Mononuclear cell (primary cell): ENCODE measurements around the gene PARD6B. TPM values are rescaled to one million over a fixed set of nuclear protein-coding genes. Genes with fewer than 3 reads are reported as not detected.

ENCODE experiments used
- H3K27me3 ChIP-seq: 2 replicates; pipeline ENCODE4 v1.6.0; 2011; ENCODE audit warnings: low read length, control low read depth; ENCODE audit not compliant: insufficient read depth
- H3K4me1 ChIP-seq: 2 replicates; pipeline ENCODE4 v1.5.1; 2011; ENCODE audit warnings: mild to moderate bottlenecking, low read length, control low read depth; ENCODE audit not compliant: insufficient read depth
- H3K4me3 ChIP-seq: 2 replicates; pipeline ENCODE4 v1.5.1; 2011; ENCODE audit warnings: mild to moderate bottlenecking, low read length, moderate library complexity
- H3K9me3 ChIP-seq: 2 replicates; pipeline ENCODE4 v1.5.1; 2011; ENCODE audit warnings: low read depth, mild to moderate bottlenecking, control low read depth, low read length
- total RNA-seq: library from RNA; depleted of rRNA; stranded (reverse); fragments of >200 nt; gene quantifications from one replicate; pipeline ENCODE4 v1.2.3, GENCODE V29; 2012

PARD6B gene, protein sequence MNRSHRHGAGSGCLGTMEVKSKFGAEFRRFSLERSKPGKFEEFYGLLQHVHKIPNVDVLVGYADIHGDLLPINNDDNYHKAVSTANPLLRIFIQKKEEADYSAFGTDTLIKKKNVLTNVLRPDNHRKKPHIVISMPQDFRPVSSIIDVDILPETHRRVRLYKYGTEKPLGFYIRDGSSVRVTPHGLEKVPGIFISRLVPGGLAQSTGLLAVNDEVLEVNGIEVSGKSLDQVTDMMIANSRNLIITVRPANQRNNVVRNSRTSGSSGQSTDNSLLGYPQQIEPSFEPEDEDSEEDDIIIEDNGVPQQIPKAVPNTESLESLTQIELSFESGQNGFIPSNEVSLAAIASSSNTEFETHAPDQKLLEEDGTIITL
- total RNA-seq = 4.3 TPM

DNA sequence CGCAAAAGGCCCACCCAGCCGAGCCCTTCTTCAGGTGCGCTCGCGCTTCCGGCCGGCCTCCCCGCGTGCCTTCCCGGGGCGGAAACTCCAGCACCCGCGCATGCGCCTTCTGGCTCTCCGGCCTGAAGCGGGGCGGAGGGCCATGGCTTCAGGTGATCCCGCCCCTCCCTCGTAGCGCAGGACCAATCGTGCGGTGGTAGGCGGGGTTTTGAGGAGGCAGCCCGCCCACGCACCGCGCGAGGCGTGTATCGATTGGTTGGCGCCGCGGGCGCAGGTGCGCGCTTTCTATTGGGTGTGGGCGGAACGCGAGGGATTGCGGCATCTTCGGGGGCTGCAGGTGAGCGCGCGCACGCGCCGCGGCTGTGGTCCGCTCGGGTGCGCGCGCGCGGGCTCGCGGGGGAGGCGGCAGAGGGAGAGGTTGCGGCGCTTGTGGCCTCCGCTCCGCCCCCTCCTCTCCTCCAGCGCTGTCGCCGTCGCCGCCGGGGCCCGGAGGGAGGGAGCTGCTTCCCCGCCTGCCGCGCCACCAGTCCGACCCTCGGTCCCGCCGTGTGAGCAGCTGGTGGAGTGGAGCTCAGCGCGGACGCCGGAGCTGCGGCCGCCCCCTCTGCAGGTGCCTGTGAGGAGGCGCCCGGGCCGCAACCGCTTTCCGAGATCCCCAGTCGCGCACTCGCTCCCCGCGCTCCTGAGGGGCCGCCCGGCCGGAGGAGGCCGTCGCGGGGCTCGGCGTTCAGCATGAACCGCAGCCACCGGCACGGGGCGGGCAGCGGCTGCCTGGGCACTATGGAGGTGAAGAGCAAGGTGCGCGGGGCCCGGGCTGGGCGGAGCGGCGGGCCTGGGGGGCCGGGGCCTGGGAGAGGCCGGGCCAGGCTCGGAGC is at the start of gene PARD6B:
Gene PARD6B (plus strand): TSS at position 526 of the 875 bp plus-strand sequence. CDS start 207 bp downstream, at position 733.
- H3K4me3 ChIP-seq = peak within 1 kb of the TSS; percentile 68

DNA sequence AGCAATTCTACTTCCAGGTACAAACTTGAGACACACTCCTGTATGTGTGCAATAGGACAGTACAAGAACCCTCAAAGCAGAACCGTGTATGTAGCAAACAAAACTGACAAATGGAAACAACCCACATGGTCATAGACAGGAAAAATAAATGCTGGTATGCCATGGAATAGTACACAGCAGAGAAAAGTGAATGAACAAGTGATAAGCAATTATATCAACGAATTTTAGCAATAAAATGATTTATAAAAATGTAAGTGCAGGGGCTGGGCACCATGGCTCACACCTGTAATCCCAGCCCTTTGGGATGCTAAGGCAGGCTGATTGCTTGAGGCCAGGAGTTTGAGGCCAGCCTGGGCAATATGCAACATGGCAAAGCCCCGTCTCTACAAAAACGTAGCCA is 49.3 kb upstream of the PARD6B start:
- Histone ChIP-seq H3K4me3 (no peak overlapping the region), H3K4me1 (no peaks in the 10 kb centered on the region), H3K9me3 (no peaks in the 10 kb centered on the region), H3K27me3 (no peaks in the 10 kb centered on the region)

More for the DNA sequence above, at the start of gene PARD6B:
- Histone ChIP-seq H3K4me1 (peaks cover 15% of the 10 kb centered on the region), H3K27me3 (no peaks in the 10 kb centered on the region), H3K9me3 (no peaks in the 10 kb centered on the region)

DNA sequence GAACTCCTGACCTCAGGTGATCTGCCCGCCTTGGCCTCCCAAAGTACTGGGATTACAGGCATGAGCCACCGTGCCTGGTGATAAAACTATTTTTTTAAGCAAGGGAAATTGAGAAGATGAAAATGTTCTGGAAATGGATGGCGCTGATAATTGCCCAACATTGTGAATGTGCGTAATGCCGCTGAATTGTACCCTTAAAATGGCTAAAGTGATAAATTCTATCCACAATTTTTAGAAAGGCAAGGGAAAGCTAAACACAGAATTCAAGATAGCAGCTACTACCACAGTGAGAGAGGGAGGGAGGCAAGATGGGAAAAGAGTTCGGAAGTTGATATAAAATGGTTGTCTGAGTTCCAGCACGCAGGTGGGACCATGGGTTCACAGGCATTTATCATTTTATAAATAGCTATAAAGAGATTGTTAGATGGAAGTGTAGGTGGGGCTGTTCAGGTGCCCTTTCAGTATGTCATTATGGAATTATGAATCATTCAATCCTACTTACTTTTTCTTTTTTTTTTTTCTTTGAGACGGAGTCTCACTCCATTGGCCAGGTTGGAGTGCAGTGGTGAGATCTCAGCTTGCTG is 48.3 kb upstream of the PARD6B start:
- no peaks in the 10 kb centered on the region for H3K27me3 ChIP-seq
- no peaks in the 10 kb centered on the region for H3K4me1 ChIP-seq
- H3K9me3 ChIP-seq = no peaks in the 10 kb centered on the region
- no peak overlapping the region for H3K4me3 ChIP-seq

DNA sequence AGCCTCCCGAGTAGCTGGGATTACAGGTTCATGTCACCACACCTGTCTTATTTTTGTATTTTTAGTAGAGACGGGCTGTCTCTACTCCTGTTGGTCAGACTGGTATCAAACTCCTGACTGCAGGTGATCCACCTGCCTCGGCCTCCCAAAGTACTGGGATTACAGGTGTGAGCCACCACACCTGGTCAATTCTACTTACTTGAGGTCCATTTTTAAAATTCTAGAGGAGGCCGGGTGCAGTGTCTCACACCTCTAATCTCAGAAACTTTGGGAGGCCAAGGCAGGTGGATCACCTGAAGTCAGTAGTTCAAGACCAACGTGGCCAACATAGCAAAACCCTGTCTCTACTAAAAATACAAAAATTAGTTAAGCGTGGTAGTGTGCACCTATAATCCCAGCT is 47.8 kb upstream of the PARD6B start:
- Histone ChIP-seq H3K9me3 (no peaks in the 10 kb centered on the region), H3K27me3 (no peaks in the 10 kb centered on the region), H3K4me1 (no peaks in the 10 kb centered on the region), H3K4me3 (no peak overlapping the region)

DNA sequence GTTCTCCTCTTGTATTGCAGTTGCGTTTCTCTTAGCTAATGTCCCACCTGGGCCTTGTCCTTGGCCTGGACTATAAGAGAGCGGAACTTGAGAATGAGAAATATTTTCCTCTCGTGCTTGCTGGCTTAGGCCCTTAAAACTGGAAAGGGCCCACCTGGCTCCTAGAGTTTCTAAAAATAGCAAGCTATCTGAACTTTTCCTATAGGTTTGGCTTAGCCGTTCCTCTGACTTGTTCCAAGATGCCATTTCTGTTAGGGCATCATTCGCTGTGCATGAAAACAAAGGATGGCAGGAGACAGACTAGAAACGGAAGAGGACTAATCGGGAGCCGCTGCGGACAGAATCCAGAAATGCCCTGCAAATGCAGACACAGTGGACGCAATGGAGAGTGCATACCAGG is 44.6 kb upstream of the PARD6B start:
- no peak overlapping the region for H3K4me3 ChIP-seq
- H3K27me3 ChIP-seq = peaks cover 19% of the 10 kb centered on the region
- no peaks in the 10 kb centered on the region for H3K9me3 ChIP-seq
- H3K4me1 ChIP-seq = no peaks in the 10 kb centered on the region

DNA sequence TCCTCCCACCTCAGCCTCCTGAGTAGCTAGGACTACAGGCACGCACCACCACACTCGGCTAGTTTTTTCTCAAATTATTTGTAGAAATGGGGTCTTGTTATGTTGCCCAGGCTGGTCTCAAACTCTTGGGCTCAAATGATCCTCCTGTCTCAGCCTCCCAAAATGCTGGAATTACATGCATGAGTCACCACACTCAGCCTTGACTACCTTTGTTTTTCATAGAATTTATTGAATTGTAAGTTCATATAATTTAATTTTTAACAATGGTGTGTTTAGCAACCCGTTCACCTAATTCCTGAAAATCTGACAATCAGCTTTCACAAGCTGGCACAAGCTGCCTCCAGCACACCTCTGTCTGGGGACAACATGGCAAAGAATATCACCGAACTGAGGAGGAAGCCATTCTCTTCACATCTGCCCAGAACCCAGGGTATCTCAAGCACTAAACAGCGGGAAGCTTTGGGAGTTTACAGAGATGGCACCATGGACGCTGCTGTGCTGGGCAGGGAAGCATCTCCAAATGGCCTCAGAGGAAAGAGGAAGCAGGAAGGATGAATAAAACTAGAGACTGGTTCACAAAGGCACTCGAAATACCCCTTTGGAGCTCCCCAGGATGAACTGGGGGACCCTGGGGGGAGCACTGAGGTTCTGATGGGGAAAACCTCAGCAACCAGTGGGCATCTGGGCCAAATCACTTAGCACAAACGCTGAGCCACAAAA is 43.0 kb upstream of the PARD6B start:
- Histone ChIP-seq H3K27me3 (peaks cover 31% of the 10 kb centered on the region), H3K4me1 (no peaks in the 10 kb centered on the region), H3K9me3 (no peaks in the 10 kb centered on the region), H3K4me3 (no peak overlapping the region)

DNA sequence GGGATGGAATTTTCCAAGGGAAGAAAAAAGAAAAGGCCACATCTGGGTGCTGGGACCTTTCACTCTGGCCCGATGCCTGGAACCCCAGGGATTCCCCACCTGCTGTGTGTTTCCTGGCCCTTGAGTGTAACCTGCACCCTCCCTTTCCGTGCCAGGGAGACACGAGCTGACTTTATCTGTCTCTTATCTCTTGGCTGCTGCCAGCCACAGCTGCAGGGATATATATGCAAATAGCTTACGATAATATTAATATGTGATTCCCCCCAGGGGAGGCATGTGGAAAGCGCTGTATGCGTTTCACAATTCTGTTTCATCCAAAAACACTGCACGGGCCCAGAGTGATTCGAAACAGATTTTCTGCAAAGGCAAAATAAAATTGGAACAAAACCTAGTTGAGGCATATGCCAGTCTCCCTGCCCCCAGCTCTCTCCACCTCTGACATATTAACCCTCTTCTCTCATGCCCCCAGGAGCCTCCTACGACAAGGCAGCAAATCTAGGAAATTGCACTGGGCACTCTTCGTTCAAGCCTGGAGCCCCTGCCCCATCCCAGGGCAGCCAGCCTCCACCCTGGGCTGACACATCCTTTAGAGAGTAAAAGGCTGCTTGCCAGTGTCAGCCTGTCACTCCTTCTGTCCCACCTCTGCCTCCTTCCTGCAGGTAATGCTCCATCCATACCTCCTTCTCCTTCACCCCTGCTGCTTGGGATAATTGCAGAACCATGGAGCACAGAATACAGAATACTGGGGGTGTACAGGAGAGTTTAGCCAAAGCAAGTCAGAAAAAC is 41.3 kb upstream of the PARD6B start:
- Histone ChIP-seq H3K4me3 (no peak overlapping the region), H3K9me3 (no peaks in the 10 kb centered on the region), H3K27me3 (peaks cover 31% of the 10 kb centered on the region), H3K4me1 (no peaks in the 10 kb centered on the region)

DNA sequence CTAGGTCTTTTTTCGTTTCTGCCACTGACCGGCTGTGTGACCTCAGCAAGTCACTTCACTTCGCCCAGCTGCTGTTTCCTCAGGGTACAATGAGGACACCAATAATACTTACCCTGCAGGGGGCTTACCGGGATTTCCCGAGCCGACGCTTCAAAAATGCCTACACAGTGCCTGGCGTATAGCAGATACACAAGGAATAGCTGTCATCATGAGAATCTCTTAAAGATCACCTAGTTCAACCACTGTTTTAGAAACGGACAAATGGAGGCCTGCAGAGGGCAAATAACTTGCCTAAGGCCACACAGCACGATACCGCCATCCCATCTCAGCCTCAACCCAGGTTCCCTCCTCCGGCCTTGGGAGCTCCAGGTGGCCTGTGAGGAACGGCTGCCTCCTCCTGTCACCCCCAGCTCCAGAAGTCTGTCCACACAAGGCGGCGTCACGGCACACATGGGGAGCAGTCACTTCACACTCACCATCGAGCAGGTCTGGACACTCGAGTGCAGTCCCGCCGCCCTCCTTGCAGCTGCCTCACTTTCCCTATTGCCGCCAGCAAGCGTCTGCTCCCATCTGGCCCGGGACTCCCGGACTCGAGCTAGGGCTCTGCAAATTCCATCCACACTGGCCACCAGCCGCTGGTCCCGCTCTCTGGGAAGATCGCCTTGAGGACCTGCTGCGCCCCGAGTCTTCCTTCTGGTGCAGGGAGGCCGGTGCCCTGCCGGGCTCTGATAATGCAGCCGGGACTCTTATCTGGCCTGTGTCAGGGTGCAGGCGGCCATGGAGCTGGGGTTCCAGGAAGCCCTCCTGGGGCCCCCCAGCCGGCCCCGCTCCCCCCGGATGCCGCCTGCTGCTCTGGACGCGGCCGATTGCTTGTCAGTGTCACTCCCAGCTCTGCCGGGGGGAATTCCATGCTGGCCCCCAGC is 40.5 kb upstream of the PARD6B start, which contains the start of gene RIPOR3:
Gene RIPOR3 (minus strand): TSS at position 893 of the 923 bp plus-strand sequence. CDS start 414 bp downstream, at position 479.
- Histone ChIP-seq H3K27me3 (peaks cover 31% of the 10 kb centered on the region), H3K4me1 (no peaks in the 10 kb centered on the region), H3K9me3 (no peaks in the 10 kb centered on the region), H3K4me3 (no peak within 1 kb of the TSS)

DNA sequence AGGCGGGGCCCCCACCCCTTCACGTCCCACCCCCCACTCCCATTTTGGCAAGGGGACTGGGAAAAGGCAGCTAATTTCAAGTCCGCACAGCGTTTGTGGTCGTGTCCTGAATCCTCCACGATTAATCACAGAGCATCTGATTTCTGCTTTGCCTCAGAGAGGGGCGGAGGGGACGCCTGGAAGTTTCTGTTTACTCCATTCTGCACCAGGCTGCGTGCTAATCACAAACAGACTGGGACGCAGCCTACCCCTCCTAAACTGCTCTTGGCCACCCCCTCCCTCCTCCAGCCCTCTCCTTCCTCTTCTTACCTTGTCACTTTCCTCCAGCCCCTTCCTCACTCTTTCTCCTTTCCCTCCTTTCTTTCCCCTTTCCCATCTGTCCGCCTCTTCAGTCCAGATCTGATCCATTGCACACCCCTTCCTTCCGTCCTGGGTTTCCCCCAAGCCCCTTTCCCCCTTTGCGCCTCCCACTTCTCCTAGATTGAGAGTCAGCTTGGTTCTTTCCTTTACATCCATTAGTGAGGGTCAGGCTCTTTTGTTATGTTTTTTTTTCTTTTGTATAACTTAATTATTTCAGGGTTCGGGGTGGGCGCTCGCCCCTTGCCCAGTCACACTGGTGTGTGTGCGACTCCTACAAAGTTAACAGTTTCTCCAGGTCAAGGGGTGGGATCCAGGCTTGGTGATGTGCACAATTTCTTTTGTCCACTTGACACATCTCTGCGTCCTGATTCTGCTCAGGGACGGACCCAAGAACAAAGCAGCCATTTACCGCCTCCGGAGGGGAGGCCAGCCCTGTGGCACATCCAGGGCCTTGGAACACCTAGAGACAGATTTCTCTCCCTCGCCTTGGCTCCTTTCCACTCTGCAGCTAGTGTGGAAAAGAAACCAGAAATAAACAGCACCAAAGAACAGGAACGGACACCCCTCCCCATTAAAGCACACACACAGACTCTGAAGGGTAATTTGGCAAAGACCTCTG is 39.5 kb upstream of the PARD6B start:
- no peak overlapping the region for H3K4me3 ChIP-seq
- peaks cover 31% of the 10 kb centered on the region for H3K27me3 ChIP-seq
- H3K4me1 ChIP-seq = no peaks in the 10 kb centered on the region
- H3K9me3 ChIP-seq = no peaks in the 10 kb centered on the region

DNA sequence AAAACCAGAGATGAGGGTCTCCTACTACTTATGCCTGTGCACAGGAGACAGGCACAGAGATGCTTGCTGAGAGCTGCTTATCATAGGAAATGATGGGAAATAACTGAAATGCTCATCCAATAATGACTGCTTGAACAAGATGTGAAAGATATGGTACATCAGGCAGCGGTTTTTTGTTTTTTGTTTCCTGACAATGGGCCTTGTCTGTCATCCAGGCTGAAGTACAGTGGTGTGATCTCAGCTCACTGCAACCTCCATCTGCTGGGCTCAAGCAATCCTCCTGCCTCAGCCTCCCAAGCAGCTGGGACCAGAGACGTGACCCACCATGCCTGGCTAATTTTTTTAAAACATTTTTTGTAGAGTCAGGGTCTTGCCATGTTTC is 38.8 kb upstream of the PARD6B start:
- Histone ChIP-seq H3K27me3 (peaks cover 31% of the 10 kb centered on the region), H3K4me3 (no peak overlapping the region), H3K9me3 (no peaks in the 10 kb centered on the region), H3K4me1 (no peaks in the 10 kb centered on the region)

DNA sequence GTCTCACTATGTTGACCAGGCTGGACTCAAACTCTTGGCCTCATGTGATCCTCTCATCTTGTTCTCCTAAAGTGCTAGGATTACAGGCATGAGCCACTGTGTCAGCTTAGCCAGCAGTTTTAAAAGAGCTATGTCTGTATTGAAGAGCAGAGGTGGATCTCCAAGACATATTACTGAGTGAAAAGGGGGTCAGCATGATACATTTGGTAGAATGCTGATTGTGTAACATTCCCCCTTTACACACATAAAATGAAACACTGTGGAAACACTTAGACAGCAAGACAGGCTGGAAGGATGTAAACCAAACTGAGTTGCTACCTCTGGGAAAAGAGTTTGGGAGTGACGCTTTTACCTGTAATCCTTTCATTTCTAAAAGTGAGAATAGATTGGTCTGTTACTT is 38.4 kb upstream of the PARD6B start:
- Histone ChIP-seq H3K4me1 (no peaks in the 10 kb centered on the region), H3K9me3 (no peaks in the 10 kb centered on the region), H3K4me3 (no peak overlapping the region), H3K27me3 (peaks cover 31% of the 10 kb centered on the region)

DNA sequence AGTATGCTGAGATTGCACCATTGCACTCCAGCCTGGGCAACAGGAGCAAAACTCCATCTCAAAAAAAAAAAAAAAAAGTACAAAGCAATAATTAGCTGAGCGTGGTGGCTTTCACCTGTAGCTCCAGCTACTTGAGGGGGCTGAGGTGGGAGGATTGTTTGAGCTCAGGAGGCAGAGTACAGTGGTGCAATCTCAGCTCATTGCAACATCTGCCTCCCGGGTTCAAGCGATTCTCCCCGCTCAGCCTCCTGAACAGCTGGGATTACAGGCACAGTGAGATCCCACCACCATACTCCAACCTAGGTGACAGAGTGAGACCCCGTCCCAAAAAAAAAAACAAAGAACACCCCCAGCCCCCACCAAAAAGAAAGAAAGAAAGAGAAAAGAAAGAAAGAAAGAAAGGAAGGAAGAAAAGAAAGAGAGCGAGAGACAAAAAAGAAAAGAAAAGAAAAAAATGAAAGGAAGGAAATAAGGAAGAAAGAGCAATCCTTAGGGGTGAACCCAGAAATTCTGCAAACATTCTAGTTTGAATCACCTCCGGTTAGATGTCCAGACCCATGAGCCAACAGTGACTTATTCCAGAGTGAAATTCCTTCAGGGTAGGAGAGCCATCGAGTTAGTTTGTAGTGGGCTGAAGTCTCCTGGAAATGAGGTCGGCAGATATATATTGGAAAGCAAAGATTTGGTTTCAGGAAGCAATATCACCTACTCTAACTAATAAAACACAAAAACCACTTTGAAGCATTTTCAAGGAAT is 36.8 kb upstream of the PARD6B start:
- H3K27me3 ChIP-seq = peaks cover 30% of the 10 kb centered on the region
- H3K4me3 ChIP-seq = no peak overlapping the region
- H3K4me1 ChIP-seq = no peaks in the 10 kb centered on the region
- no peaks in the 10 kb centered on the region for H3K9me3 ChIP-seq
